GM18517 (cell line): ENCODE results near the gene POMGNT1.
"Not testable (repeated sequence)": the region's sequence is repeated elsewhere in the genome, so short reads cannot be mapped to it uniquely, and the experiment has no call there.

Experiments
- ATAC-seq: cut with Tn5 transposase; IDR thresholded peaks from one replicate; pipeline ENCODE4 v1.9.1; 2021; ENCODE audit warnings: mild to moderate bottlenecking, moderate library complexity; ENCODE audit not compliant: unreplicated experiment

The POMGNT1 gene

DNA sequence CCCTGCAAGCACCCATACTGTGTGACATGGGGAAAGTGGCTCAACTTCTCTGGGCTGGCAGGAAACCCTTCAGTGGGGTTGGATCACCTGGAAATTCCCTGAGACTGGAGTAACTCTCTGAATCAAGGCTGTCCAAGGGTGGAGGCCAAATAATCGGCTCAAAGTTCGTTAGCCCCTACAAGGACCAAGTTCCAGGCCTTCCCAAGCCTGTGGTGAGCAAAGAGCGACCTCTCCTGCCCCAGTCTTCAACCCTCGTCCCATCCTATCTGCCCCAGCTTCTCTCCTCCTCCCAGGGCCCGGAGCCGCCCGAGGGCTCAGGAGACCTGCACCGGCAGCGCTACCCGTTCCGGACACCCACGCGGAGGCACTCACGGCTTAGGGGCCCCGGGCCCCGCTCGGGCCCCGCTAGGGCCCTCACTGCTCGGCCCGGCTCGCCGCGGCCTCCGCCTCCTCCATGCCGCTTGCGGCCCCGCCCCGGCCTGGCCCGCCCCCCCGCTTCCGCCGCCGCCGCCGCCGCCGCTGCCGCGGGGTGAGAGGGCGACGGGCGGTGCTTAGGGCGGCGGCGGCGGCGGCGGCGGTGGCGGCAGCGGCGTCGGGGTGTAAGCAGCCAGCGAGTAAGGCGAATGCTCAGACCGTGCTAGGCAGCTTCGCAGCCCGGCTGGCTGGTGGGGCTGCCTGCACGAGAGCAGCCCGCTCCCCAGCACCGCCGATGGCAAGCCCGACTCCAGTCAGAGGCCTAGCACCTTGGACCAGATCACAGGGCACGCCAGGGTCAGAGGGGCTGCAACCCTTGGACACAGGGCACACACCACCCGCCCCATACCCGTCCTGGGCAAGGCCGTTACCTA lies at the start of gene POMGNT1:
Gene POMGNT1 (minus strand): TSS at position 471 of the 848 bp plus-strand sequence. CDS start 613 bp downstream, outside the sequence.
- peak; percentile 82 for ATAC-seq

- peak; percentile 89 for ATAC-seq
Observed at GRCh38 chr1:46247436-46248121, 49.3 kb upstream of the POMGNT1 start, which contains the start of gene RAD54L. Gene RAD54L (plus strand): TSS chr1:46247763. CDS start chr1:46248406, 643 bp downstream.

DNA sequence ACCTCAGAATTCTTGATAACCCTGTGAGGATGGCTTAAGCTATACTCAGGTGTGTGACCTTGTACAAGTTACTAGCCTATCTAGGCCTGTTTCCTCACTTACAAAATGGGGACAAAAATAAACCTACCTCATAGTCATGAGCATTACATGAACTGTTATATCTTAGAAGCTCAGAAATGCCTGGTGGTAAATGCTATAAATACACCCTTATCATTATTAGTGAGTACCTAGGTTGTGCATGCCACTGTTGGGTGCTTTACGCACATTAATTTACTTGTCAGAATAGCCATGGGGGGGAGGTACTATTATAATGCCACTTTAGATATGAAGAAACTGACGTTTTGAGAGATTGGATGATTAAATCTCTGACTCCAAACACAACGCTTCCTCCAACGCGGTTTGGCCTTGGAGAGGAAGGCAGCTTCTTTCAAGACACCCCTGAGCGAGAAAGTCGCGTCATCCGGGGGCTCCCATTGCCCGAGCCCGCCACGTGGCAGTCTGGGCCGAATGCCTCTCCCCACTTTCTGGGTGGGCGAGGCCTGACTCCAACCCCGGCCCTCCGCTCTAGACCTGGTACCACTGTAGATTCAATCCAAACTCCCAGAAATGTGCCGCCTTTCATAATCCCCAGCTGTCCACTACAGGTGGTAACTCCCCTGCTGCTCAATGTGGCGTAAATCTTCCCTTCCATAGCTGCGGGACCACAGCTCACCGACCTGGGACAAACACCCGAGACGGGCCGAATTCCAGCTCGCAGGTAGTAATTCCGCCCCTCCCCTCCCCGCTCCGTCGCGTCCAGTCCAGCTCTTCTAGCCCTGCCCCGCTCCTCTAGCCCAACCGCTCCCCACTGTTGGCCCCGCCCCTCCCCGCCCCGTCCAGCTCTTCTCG lies 48.6 kb upstream of the POMGNT1 start:
- ATAC-seq = peak; percentile 29

GRCh38 chr1:46246136-46246535 lies 47.9 kb upstream of the POMGNT1 start:
- ATAC-seq = not testable (repeated sequence)

- no peak for ATAC-seq
Observed at GRCh38 chr1:46244656-46245371, 46.6 kb upstream of the POMGNT1 start.

DNA sequence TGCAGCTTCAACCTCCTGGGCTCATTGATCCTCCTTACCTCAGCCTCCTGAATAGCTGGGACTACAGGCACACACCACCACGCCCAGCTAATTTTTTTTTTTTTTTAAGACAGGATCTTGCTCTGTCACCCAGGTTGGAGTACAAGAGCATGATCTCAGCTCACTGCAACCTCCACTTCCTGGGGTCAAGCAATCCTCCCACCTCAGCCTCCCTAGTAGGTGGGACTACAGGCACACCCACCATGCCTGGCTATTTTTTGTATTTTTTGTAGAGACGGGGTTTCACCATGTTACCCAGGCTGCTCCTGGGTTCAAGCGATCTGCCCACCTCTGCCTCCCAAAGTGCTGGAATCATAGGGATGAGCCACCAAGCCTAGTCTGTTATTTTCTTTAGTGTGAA lies 45.6 kb upstream of the POMGNT1 start:
- not testable (repeated sequence) for ATAC-seq

DNA sequence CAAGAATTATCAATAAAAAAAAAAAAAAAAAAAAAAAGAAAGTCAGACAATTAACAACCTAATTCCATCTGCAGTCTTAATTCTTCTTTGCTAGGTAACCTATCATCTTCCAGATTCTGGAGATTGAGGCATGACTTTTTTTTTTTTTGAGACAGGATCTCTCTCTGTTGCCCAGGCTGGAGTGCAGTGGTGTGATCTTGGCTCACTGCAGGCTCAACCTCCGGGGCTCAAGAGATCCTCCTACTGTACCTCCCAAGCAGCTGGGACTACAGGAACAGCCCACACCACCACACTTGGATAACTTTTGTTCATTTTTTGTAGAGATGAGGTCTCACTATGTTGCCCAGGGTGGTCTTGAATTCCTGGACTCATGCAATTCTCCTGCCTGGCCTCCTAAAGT lies 44.7 kb upstream of the POMGNT1 start:
- ATAC-seq = no peak

GRCh38 chr1:46241733-46242132 lies 43.5 kb upstream of the POMGNT1 start:
- not testable (repeated sequence) for ATAC-seq

GRCh38 chr1:46238865-46239264 lies 40.6 kb upstream of the POMGNT1 start:
- not testable (repeated sequence) for ATAC-seq

GRCh38 chr1:46236882-46237281 lies 38.6 kb upstream of the POMGNT1 start:
- no peak for ATAC-seq

DNA sequence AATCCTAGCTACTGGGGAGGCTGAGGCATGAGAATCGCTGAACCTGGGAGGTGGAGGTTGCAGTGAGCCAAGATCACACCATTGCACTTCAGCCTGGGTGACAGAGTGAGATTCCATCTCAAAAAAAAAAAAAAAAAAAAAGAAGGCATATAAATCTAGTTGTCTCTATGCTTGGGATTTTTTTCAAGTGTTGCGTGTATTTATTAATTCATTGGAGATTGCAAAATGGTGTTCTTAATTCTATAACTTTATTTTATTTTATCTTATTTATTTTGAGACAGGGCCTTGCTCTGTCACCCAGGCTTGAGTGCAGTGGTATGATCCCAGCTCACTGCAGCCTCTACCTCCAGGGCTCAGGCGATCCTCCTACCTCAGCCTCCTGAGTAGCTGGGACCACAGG lies 33.0 kb upstream of the POMGNT1 start:
- not testable (repeated sequence) for ATAC-seq

DNA sequence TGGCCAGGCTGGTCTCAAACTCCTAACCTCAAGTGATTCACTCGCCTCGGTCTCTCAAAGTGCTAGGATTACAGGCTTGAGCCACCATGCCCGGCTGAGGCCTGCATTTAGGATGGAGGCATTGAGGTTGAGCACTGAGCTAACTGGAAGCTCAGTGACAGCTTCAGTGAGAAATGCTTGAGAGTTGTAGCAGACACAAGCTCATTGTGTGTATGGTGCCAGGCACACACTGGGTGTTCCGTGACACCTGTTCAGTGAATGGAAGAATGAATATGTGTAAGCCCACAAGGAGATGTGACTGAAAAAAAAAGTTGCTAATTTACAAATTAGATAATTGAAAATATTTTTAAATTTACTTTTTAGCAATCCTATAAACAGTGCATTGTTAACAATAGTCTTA lies 26.7 kb upstream of the POMGNT1 start:
- no peak for ATAC-seq

DNA sequence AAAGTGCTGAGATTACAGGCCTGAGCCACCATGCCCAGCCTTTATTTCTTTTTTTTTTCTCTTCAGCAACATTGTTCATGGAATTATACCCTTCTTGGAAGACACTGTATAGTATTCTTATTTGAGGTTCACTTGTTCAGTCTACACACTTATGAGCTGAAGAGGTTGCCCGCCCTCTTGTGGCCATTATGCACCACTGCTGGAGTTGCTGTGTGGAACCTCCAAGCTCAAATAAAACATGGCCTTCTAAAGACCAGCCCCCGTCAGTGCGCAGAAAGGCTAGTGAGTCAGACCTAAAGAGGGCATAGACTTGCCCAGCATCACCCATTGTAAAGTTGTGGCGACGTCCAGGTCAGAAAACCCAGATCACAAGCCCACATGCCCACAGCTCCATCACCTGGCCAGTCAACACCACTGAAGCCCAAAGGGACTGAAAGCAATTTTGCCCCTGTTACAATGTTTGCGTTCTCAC lies 25.3 kb upstream of the POMGNT1 start:
- no peak for ATAC-seq

DNA sequence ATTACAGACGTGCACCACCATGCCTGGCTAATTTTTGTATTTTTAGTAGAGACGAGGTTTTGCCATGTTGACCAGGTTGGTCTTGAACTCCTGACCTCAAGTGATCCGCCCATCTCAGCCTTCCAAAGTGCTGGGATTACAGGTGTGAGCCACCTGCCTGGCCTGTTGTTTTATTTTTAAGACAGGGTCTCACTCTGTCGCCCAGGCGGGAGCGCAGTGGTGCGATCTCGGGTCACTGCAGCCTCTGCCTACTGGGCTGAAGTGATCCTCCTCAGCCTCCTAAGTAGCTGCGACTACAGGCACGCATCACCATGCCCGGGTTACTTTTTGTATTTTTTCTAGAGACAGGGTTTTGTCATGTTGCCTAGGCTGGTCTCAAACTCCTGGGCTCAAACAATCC lies 24.8 kb upstream of the POMGNT1 start:
- ATAC-seq = not testable (repeated sequence)

GRCh38 chr1:46221749-46222148 lies 23.5 kb upstream of the POMGNT1 start:
- no peak for ATAC-seq

DNA sequence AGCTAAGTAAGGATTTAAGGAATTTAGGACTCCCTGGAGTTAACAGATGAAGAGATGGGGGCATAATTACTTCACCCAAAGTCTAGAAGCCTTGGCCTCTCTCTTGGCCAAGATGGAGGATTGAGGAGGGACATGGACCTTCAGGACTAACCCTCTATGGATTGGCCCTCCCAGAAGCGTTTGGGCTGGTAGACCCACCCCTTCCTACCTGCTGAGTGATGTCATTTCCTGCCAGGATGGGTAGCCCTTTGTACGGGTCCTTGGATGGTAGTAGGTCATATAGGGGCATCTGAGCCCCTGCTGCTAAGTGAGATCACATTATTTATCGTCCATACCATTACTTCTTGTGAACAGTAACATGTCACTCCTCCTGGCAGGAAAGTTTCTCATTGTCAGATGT lies 22.6 kb upstream of the POMGNT1 start:
- no peak for ATAC-seq

- ATAC-seq = no peak
Observed at GRCh38 chr1:46219551-46220520, 21.6 kb upstream of the POMGNT1 start.

GRCh38 chr1:46218443-46218842 lies 20.2 kb upstream of the POMGNT1 start:
- ATAC-seq = no peak

DNA sequence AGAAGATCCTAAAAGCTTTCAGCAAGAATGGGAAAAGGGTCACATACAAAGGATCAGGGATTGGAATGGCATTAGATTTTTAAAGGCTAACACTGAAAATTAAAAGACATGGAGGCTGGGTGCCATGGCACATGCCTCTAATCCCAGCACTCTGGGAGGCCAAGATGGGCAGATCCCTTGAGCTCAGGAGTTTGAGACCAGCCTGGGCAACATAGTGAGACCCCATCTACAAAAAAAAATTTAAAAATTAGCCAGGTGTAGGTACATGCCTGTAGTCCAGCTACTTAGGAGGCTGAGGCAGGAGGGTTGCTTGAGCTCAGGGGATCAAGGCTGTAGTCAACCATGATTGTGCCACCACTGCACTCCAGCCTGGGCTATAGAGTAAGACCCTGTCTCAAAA lies 17.3 kb upstream of the POMGNT1 start:
- ATAC-seq = no peak
